ENCODE results near the gene CDH24.

- TF ChIP-seq, protein P1, sequence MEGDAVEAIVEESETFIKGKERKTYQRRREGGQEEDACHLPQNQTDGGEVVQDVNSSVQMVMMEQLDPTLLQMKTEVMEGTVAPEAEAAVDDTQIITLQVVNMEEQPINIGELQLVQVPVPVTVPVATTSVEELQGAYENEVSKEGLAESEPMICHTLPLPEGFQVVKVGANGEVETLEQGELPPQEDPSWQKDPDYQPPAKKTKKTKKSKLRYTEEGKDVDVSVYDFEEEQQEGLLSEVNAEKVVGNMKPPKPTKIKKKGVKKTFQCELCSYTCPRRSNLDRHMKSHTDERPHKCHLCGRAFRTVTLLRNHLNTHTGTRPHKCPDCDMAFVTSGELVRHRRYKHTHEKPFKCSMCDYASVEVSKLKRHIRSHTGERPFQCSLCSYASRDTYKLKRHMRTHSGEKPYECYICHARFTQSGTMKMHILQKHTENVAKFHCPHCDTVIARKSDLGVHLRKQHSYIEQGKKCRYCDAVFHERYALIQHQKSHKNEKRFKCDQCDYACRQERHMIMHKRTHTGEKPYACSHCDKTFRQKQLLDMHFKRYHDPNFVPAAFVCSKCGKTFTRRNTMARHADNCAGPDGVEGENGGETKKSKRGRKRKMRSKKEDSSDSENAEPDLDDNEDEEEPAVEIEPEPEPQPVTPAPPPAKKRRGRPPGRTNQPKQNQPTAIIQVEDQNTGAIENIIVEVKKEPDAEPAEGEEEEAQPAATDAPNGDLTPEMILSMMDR (IDR thresholded peaks at IDR 0.05 in 8 of 11, conservative IDR thresholded peaks at IDR 0.05 in 3 of 11): no peak
- TF ChIP-seq POLR2A (IDR thresholded peaks at IDR 0.05): no peak
Observed at GRCh38 chr14:23079716-23080115, 22.4 kb upstream of the CDH24 start.

All from spleen (tissue), 7 donors.